GM12875 (cell line): ENCODE measurements around the gene CREB5.
"Not testable (repeated sequence)": the region's sequence is repeated elsewhere in the genome, so short reads cannot be mapped to it uniquely, and the experiment has no call there.

Source experiments
- H3K4me3 ChIP-seq: one replicate; pipeline ENCODE4 v1.5.1; 2011; ENCODE audit warnings: low read depth, low read length, control low read depth
- TF ChIP-seq, protein P1 (sequence below): IDR thresholded peaks from 2 replicates; pipeline ENCODE4 v1.5.1; 2011; ENCODE audit warnings: low read depth, mild to moderate bottlenecking, control low read depth, inconsistent platforms, low read length, moderate library complexity, borderline replicate concordance; ENCODE audit not compliant: insufficient read depth

Gene CREB5

GRCh38 chr7:28602282-28602681 lies 190.0 kb downstream of the CREB5 start:
- no peak overlapping the region for H3K4me3 ChIP-seq
- TF ChIP-seq, protein P1, sequence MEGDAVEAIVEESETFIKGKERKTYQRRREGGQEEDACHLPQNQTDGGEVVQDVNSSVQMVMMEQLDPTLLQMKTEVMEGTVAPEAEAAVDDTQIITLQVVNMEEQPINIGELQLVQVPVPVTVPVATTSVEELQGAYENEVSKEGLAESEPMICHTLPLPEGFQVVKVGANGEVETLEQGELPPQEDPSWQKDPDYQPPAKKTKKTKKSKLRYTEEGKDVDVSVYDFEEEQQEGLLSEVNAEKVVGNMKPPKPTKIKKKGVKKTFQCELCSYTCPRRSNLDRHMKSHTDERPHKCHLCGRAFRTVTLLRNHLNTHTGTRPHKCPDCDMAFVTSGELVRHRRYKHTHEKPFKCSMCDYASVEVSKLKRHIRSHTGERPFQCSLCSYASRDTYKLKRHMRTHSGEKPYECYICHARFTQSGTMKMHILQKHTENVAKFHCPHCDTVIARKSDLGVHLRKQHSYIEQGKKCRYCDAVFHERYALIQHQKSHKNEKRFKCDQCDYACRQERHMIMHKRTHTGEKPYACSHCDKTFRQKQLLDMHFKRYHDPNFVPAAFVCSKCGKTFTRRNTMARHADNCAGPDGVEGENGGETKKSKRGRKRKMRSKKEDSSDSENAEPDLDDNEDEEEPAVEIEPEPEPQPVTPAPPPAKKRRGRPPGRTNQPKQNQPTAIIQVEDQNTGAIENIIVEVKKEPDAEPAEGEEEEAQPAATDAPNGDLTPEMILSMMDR: no peak

GRCh38 chr7:28605427-28606085 lies 193.2 kb downstream of the CREB5 start:
- no peak overlapping the region for H3K4me3 ChIP-seq
- TF ChIP-seq, protein P1: no peak

DNA sequence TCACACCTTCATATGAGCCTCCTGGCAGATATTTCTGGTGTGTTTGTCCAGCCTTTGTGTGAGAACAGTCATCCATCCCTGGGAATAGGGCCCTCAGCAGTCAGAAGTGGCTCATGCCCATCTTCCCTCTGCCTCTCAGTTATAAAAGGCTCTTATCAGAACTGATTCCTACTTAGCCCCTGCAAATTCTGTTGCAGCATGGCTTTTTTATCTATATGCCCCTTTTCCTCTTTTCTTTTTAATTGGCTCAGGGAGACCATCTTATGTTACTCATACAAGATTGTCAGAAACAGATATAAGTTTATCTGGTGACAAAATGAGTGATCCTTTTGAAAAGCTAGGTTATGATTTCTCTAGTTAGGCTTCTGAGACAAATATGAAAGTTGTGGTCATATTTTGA lies 194.1 kb downstream of the CREB5 start:
- H3K4me3 ChIP-seq: no peak overlapping the region
- TF ChIP-seq, protein P1: no peak

GRCh38 chr7:28607855-28608193 lies 195.5 kb downstream of the CREB5 start:
- TF ChIP-seq, protein P1: no peak
- H3K4me3 ChIP-seq: no peak overlapping the region

GRCh38 chr7:28608237-28608656 lies 195.9 kb downstream of the CREB5 start:
- no peak overlapping the region for H3K4me3 ChIP-seq
- TF ChIP-seq, protein P1: no peak

GRCh38 chr7:28608731-28609130 lies 196.4 kb downstream of the CREB5 start:
- TF ChIP-seq, protein P1: no peak

DNA sequence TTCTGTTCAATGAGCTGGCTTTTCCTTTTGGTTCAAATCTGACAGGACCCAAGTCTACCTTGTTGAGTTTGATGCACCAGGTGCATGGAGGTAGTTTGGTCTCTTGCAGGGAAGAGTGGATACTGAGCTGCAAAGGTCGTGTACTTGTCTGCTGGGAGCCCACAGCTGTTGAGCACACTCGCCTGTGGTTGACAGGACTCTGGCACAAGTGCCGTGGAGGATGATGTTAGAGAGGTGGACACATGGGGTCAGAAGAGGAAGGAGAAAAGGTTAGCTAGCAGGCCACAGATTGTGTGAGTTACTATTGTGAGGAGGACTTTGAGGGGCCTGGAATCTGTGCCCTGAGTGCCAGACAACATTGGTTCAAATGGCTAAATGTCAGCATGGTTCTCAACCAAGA lies 197.3 kb downstream of the CREB5 start:
- H3K4me3 ChIP-seq: no peak overlapping the region
- TF ChIP-seq, protein P1: no peak

More at GRCh38 chr7:28608731-28609130, 196.4 kb downstream of the CREB5 start:
- H3K4me3 ChIP-seq: no peak overlapping the region

- not testable (repeated sequence) for H3K4me3 ChIP-seq
Measured at GRCh38 chr7:28611399-28611897, 199.1 kb downstream of the CREB5 start.
